Peyer's patch (tissue), 4 donors: ENCODE measurements around the gene TAAR8.

Experiments
- POLR2A ChIP-seq, 2 donors: fragments of 450-650 bp; IDR thresholded peaks; one replicate each; pipeline ENCODE4 v1.5.1; 2017; ENCODE audit warnings: antibody characterized with exemption in 2 of 2, mild to moderate bottlenecking in 2 of 2, moderate library complexity in 2 of 2
- TF ChIP-seq, protein P1 (sequence below), 6 experiments: fragments of 450-650 bp in 4 of 6; fragments of 200-600 bp in 2 of 6; sonication (generic) in 1 of 6; IDR thresholded peaks; one replicate each; pipeline ENCODE4 v1.5.1; 2017 to 2019; ENCODE audit warnings: antibody characterized with exemption in 6 of 6, mild to moderate bottlenecking in 3 of 6, moderate library complexity in 1 of 6

DNA sequence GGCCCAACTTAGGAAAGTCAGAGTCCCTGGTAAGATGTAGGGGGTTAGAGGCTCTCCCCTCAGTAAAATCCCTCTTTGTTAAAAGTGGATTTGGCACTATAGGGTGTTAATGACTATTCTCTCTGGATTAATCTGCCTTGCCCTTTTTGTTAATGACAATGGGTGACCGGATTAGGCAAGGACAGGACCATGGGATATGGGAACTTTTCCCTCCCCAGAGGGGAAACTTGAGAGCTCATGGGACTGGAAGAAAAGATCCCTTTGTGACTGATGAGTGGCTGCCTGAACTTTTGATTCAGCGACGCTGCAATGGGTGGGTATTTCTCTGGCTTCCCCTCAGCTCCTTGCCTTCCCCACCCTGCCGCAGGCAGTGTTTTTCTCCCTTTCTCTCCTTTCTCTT, 26.6 kb upstream of the TAAR8 start:
- no peak for TF ChIP-seq POLR2A (IDR thresholded peaks at IDR 0.05)
- TF ChIP-seq, protein P1, sequence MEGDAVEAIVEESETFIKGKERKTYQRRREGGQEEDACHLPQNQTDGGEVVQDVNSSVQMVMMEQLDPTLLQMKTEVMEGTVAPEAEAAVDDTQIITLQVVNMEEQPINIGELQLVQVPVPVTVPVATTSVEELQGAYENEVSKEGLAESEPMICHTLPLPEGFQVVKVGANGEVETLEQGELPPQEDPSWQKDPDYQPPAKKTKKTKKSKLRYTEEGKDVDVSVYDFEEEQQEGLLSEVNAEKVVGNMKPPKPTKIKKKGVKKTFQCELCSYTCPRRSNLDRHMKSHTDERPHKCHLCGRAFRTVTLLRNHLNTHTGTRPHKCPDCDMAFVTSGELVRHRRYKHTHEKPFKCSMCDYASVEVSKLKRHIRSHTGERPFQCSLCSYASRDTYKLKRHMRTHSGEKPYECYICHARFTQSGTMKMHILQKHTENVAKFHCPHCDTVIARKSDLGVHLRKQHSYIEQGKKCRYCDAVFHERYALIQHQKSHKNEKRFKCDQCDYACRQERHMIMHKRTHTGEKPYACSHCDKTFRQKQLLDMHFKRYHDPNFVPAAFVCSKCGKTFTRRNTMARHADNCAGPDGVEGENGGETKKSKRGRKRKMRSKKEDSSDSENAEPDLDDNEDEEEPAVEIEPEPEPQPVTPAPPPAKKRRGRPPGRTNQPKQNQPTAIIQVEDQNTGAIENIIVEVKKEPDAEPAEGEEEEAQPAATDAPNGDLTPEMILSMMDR (IDR thresholded peaks at IDR 0.05) = no peak
